K562 (cell line): Measurements from ENCODE around the gene EME1. TPM values are rescaled to one million over a fixed set of nuclear protein-coding genes. Genes with fewer than 3 reads are reported as not detected.
A peak's percentile ranks its signal among the peaks of the same experiment; 100 is the strongest.

ENCODE experiments used
- ARID1B ChIP-seq: fragments of 450-650 bp; IDR thresholded peaks from 2 replicates; pipeline ENCODE4 v1.6.1; 2016; ENCODE audit warnings: antibody characterized with exemption, mild to moderate bottlenecking, inconsistent platforms
- ATF6 ChIP-seq: sonication (generic); formaldehyde crosslinking; IDR thresholded peaks from 2 replicates; pipeline ENCODE4 v1.4.0; 2020; ENCODE audit warnings: mild to moderate bottlenecking, missing genetic modification reagents
- BCOR ChIP-seq: fragments of 450-650 bp; IDR thresholded peaks from 2 replicates; pipeline ENCODE4 v1.6.1; 2016
- CLOCK ChIP-seq: fragments of 250-450 bp; sonication (Bioruptor Pico); IDR thresholded peaks from 2 replicates; pipeline ENCODE4 v1.4.0; 2020; ENCODE audit warnings: mild to moderate bottlenecking, moderate library complexity, borderline replicate concordance
- E4F1 ChIP-seq: fragments of 250-450 bp; sonication (Bioruptor Pico); IDR thresholded peaks from 2 replicates; pipeline ENCODE4 v1.5.0; 2021; ENCODE audit warnings: mild to moderate bottlenecking, borderline replicate concordance
- GMEB1 ChIP-seq: fragments of 250-450 bp; sonication (Bioruptor Pico); IDR thresholded peaks from 2 replicates; pipeline ENCODE4 v1.4.0; 2020; ENCODE audit warnings: mild to moderate bottlenecking
- HLTF ChIP-seq: fragments of 450-650 bp; IDR thresholded peaks from 2 replicates; pipeline ENCODE4 v1.6.1; 2016
- HNRNPL ChIP-seq: fragments of 200-400 bp; formaldehyde crosslinking; IDR thresholded peaks from 2 replicates; pipeline ENCODE4 v1.6.1; 2017; ENCODE audit warnings: low read depth, mild to moderate bottlenecking, low read length
- MTA2 ChIP-seq: fragments of 450-650 bp; IDR thresholded peaks from 2 replicates; pipeline ENCODE4 v1.6.1; 2016; ENCODE audit warnings: low read depth
- RCOR1 ChIP-seq, 2 experiments: IDR thresholded peaks; 2 replicates each; pipeline ENCODE4 v1.6.1; 2012; ENCODE audit warnings: low read depth in 2 of 2, low read length in 2 of 2, borderline replicate concordance in 1 of 2, improper control_type of control experiment in 1 of 2
- USF2 ChIP-seq: sonication (generic); formaldehyde crosslinking; IDR thresholded peaks from 2 replicates; pipeline ENCODE4 v1.5.0; 2020; ENCODE audit warnings: missing genetic modification reagents
- ZNF212 ChIP-seq: fragments of 450-650 bp; formaldehyde crosslinking; IDR thresholded peaks from 2 replicates; pipeline ENCODE4 v1.4.0; 2020; ENCODE audit warnings: mild to moderate bottlenecking
- ZNF41 ChIP-seq: fragments of 250-450 bp; sonication (Bioruptor Pico); conservative IDR thresholded peaks from 2 replicates; pipeline ENCODE4 v1.4.0; 2020; ENCODE audit warnings: mild to moderate bottlenecking
- ZNF639 ChIP-seq, 2 experiments: fragments of 200-800 bp in 1 of 2; sonication (Bioruptor generic) in 1 of 2; sonication (generic) in 1 of 2; formaldehyde crosslinking in 1 of 2; IDR thresholded peaks in 1 of 2; conservative IDR thresholded peaks in 1 of 2; 2 replicates each; pipeline versions ENCODE4 v1.5.0 to v1.6.1; 2016 to 2020; ENCODE audit warnings: missing compliant biosample characterization in 1 of 2, missing genetic modification characterization in 1 of 2, missing genetic modification reagents in 1 of 2
- polyA plus RNA-seq, 8 experiments: library from polyadenylated mRNA; depleted of rRNA in 4 of 8; stranded (reverse) in 5 of 8; unstranded in 3 of 8; fragments of >200 nt; fragmentation: Nextera tagmentation in 2 of 8; fragmentation: Illumina TruSeq in 1 of 8; extraction: Ambion mirVana in 2 of 8; extraction: Trizol in 1 of 8; gene quantifications; 2 replicates each; pipeline versions ENCODE4 v1.2.1 to v1.2.3, GENCODE V29; 2011 to 2014; ENCODE audit warnings: inconsistent platforms in 1 of 8, missing spikeins in 1 of 8
- total RNA-seq, 7 experiments: library from RNA; depleted of rRNA in 6 of 7; stranded (reverse); fragments of >200 nt in 6 of 7; fragmentation: Illumina TruSeq in 2 of 7; extraction: Trizol in 2 of 7; gene quantifications; 2 replicates each; pipeline versions ENCODE4 v1.2.1 to v1.2.3, GENCODE V29; 2011 to 2021; ENCODE audit warnings: low replicate concordance in 1 of 7

The EME1 gene
- total and polyA plus RNA-seq, 9 of the 15 experiments (the other 6 are each of a cell fraction or from before 2014, with no cell fraction given) = 14.6 to 44.1 (median 24.0) TPM

DNA sequence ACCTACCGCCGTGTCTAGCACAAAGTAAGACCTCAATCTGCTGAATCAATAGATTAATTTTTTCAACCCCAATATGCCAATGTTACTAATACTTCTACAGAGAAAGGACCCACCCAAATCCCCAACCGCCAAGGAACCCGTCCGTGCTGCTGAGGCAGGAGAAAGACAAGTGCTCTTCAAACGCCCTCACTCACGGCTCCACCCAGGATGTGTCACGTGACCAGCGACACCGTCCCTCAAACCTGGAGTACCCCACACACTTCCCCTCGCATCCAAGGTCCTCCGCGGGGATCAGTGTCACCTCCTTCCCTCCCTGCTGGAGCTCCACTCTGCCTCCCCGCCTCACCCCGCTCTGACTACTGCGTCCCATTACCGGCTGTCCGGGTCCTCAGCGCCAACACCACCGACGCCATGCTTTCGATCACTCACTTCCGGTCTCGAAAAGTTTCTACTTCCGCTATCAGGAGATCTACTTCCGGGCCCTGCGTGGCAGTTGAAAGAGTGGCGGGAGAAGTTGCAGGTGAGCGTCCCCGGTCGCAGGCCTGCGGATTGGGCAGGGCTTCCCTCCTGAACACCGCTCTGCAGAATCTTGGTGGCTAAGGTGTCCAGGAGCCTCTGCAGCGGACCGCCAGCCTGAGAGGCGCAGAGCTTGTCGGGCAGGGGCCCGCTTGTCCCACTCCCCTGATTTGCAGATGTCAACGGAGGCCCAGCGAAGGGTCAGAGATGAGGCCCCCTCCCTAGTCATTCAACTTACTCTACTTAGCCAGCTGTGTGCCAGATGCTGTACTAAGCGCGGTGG lies at the start of gene EME1, which contains the start of gene MRPL27 (continued):
- TF ChIP-seq E4F1 (no peak), MTA2 (peak; percentile 67), ZNF41 (CRISPR knock-in tag) (0 out of 2 replicates have a peak, but pooled peaks have one; percentile 9), HLTF (peak; percentile 81; the same call in 1 of the 2 replicates), ZNF639 (CRISPR knock-in tag; conservative IDR thresholded peaks at IDR 0.05 in 1 of 2, IDR thresholded peaks at IDR 0.05 in 1 of 2) (peak in 1 of 2 experiments; percentile 69; a peak in 2 of 4 replicates), ARID1B (no peak; the same call in 1 of the 2 replicates), USF2 (CRISPR knock-in tag) (peak; percentile 95), CLOCK (CRISPR knock-in tag) (no peak), ATF6 (CRISPR knock-in tag) (peak; percentile 84; the same call in 1 of the 2 replicates), ZNF212 (CRISPR knock-in tag) (no peak), BCOR (peak; percentile 42; the same call in 1 of the 2 replicates), HNRNPL (no peak), GMEB1 (CRISPR knock-in tag) (peak; percentile 65), RCOR1 (IDR thresholded peaks at IDR 0.05; ENCODE audit: borderline replicate concordance in 1 of 2, low read depth in 2 of 2, low read length in 2 of 2) (no peak; a peak in 1 of 4 replicates)
